H1 (cell line): ENCODE results near the gene MMP3. TPM values are rescaled to one million over a fixed set of nuclear protein-coding genes. Genes with fewer than 3 reads are reported as not detected.

Source experiments
- GTF2F1 ChIP-seq: IDR thresholded peaks from 2 replicates; pipeline ENCODE4 v1.6.1; 2012; ENCODE audit warnings: low read depth, low read length, improper control_type of control experiment, borderline replicate concordance
- polyA plus RNA-seq, 7 experiments: library from polyadenylated mRNA; depleted of rRNA in 3 of 7; stranded (reverse) in 5 of 7; unstranded in 2 of 7; fragments of >200 nt in 5 of 7; fragments of 200-250 nt in 2 of 7; gene quantifications; 1 replicate in 5 of 7; 2 replicates in 1 of 7; 4 replicates in 1 of 7; pipeline versions ENCODE4 v1.2.1 to v1.2.3, GENCODE V29; 2011 to 2013; ENCODE audit warnings: missing spikeins in 2 of 7, mixed read lengths in 2 of 7
- total RNA-seq: library from RNA; stranded (reverse); fragmentation: NEBNext Ultra II Directional; extraction: Animal tissue kit (Norgen Biotek cat#: 25700); gene quantifications from 2 replicates; pipeline ENCODE4 v1.2.1, GENCODE V29; 2021

The MMP3 gene
- total and polyA plus RNA-seq, 2 of the 8 experiments (the other 6 are each of a cell fraction or from before 2014, with no cell fraction given) = not detected

- TF ChIP-seq GTF2F1 = no peak
Measured at GRCh38 chr11:102798012-102798746, 45.2 kb downstream of the MMP3 start, which contains the start of gene MMP1 (continued).
